Measurements from ENCODE around the gene JAM3.

The JAM3 gene

DNA sequence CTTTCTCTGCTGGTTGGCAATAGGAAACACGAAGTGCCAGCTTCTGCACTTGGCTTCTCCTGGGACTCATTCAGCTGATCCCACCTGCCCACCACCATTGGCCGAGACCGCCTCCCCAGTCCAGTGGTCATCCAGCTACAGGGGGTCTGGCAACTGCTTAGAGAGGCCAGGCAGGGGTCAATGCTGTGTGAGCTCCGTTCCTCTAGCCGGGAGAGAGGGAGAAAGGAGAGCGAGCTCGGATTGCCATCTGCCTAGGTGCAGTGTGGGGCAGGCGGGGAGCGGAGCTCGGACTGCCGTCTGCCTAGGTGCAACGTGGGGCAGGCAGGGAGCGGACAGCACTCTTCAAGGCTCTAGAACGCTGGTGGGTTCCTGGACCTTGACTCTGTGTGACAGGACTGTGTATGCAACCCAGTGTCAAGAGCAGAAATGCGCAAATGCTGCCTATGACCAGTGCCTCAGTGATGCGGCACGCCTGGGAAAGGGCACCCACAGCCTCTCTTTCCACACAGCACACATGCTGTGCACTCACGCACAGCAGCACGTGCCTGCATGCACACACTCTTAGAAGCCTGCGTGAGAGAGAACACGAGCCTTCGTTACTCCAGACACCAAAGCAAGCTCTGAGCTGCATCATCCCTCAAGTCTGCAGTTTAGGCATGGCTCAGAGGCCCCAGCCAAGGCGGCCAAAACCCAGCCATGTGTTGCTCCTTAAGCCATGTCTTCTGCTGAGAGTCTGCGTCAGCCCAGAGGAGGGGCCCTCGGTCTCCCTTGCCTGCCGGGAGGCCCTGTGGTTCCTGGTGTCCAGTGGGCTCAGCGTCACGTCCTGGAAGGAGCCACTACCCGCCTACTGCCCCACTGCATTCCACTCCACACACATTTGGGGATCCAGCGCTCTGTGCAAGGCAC is 26.8 kb upstream of the JAM3 start:
- TF ChIP-seq, protein P1, sequence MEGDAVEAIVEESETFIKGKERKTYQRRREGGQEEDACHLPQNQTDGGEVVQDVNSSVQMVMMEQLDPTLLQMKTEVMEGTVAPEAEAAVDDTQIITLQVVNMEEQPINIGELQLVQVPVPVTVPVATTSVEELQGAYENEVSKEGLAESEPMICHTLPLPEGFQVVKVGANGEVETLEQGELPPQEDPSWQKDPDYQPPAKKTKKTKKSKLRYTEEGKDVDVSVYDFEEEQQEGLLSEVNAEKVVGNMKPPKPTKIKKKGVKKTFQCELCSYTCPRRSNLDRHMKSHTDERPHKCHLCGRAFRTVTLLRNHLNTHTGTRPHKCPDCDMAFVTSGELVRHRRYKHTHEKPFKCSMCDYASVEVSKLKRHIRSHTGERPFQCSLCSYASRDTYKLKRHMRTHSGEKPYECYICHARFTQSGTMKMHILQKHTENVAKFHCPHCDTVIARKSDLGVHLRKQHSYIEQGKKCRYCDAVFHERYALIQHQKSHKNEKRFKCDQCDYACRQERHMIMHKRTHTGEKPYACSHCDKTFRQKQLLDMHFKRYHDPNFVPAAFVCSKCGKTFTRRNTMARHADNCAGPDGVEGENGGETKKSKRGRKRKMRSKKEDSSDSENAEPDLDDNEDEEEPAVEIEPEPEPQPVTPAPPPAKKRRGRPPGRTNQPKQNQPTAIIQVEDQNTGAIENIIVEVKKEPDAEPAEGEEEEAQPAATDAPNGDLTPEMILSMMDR (IDR thresholded peaks at IDR 0.05; ENCODE audit: control insufficient read depth, insufficient read depth, low read depth, low read length, missing control alignments), result no peak
- DNase-seq (ENCODE audit: low read depth), result no peak

GRCh38 chr11:134043821-134044420 is 25.0 kb upstream of the JAM3 start:
- TF ChIP-seq, protein P1 (IDR thresholded peaks at IDR 0.05; ENCODE audit: control insufficient read depth, insufficient read depth, low read depth, low read length, missing control alignments), result no peak
- H3K4me3 ChIP-seq (ENCODE audit: control insufficient read depth, low read depth, low read length), result no peak overlapping the region
- DNase-seq (ENCODE audit: low read depth), result no peak

More for the DNA sequence above, 26.8 kb upstream of the JAM3 start:
- H3K4me3 ChIP-seq (ENCODE audit: control insufficient read depth, low read depth, low read length), result no peak overlapping the region

DNA sequence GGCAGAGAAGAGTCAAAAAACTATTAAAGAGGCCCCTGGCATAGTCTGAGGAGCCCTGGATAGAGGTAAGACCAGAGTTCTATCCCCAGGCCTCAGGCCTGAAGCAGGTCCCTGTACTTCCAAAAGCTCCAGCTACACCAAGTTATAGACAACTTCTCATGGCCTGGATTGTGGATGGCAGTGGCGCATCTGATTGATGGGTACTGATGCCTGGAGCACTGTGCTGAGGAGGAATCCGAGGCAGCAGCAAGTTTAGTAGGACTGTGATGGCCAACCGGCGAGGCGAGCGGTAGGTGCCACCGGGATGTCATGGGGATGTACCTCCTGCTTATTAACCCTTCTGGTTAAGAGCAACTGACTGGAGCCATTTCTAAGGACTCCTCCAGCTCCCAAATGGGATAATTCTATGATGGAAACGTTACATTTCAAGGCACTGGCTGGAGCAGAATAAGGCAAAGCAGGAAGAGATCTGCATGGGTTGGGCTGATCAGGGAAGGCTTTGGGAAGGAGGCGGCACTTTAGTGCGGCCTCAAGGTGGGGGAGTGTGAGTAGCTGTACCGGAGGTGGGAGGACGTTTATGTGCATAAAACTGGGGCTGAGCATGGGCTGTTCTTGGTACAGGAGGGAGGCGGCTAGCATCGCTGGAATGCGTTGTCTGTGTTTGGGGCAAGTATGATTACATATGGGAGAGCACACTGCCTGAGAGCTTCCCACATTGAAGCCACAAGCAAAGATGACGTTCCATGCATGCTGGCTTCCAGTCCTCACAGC is 24.2 kb upstream of the JAM3 start:
- no peak overlapping the region for H3K4me3 ChIP-seq (ENCODE audit: control insufficient read depth, low read depth, low read length)
- DNase-seq (ENCODE audit: low read depth), result no peak
- TF ChIP-seq, protein P1 (IDR thresholded peaks at IDR 0.05; ENCODE audit: control insufficient read depth, insufficient read depth, low read depth, low read length, missing control alignments), result no peak

GRCh38 chr11:134045799-134046635 is 22.9 kb upstream of the JAM3 start:
- no peak overlapping the region for H3K4me3 ChIP-seq (ENCODE audit: control insufficient read depth, low read depth, low read length)
- TF ChIP-seq, protein P1 (IDR thresholded peaks at IDR 0.05; ENCODE audit: control insufficient read depth, insufficient read depth, low read depth, low read length, missing control alignments), result peak; percentile 56
- DNase-seq (ENCODE audit: low read depth), result no peak

- peak overlapping the region; percentile 18; the same call in 1 of the 2 replicates for H3K4me3 ChIP-seq (ENCODE audit: control insufficient read depth, low read depth, low read length)
- TF ChIP-seq, protein P1 (IDR thresholded peaks at IDR 0.05; ENCODE audit: control insufficient read depth, insufficient read depth, low read depth, low read length, missing control alignments), result no peak
- no peak for DNase-seq (ENCODE audit: low read depth)
These were observed 22.0 kb upstream of the JAM3 start for GRCh38 chr11:134046681-134047449.
